ENCODE results near the gene PRSS3.
"Not testable (repeated sequence)": the region's sequence is repeated elsewhere in the genome, so short reads cannot be mapped to it uniquely, and the experiment has no call there.

GRCh38 chr9:33759648-33760047, 35.7 kb upstream of the PRSS3 start:
- TF ChIP-seq, protein P1, sequence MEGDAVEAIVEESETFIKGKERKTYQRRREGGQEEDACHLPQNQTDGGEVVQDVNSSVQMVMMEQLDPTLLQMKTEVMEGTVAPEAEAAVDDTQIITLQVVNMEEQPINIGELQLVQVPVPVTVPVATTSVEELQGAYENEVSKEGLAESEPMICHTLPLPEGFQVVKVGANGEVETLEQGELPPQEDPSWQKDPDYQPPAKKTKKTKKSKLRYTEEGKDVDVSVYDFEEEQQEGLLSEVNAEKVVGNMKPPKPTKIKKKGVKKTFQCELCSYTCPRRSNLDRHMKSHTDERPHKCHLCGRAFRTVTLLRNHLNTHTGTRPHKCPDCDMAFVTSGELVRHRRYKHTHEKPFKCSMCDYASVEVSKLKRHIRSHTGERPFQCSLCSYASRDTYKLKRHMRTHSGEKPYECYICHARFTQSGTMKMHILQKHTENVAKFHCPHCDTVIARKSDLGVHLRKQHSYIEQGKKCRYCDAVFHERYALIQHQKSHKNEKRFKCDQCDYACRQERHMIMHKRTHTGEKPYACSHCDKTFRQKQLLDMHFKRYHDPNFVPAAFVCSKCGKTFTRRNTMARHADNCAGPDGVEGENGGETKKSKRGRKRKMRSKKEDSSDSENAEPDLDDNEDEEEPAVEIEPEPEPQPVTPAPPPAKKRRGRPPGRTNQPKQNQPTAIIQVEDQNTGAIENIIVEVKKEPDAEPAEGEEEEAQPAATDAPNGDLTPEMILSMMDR (IDR thresholded peaks at IDR 0.05 in 2 of 3, conservative IDR thresholded peaks at IDR 0.05 in 1 of 3; ENCODE audit: borderline replicate concordance in 1 of 3, insufficient read depth in 1 of 3, low read depth in 2 of 3, low read length in 2 of 3): not testable (repeated sequence)
- not testable (repeated sequence) for TF ChIP-seq CEBPB (IDR thresholded peaks at IDR 0.05; ENCODE audit: low read depth); EZH2 (IDR thresholded peaks at IDR 0.05); RAD21 (IDR thresholded peaks at IDR 0.05; ENCODE audit: low read depth); POLR2AphosphoS5 (IDR thresholded peaks at IDR 0.05; ENCODE audit: low read depth, low read length); POLR2A (IDR thresholded peaks at IDR 0.05; ENCODE audit: borderline replicate concordance, extremely low read depth, insufficient read depth, insufficient read length); YY1 (IDR thresholded peaks at IDR 0.05; ENCODE audit: extremely low read depth, insufficient replicate concordance, low read depth, low read length); ZNF274 (IDR thresholded peaks at IDR 0.05; ENCODE audit: low read depth, low read length); ZFX (IDR thresholded peaks at IDR 0.05); SIN3A (IDR thresholded peaks at IDR 0.05; ENCODE audit: low read depth); ATF3 (IDR thresholded peaks at IDR 0.05)
- TF ChIP-seq, protein P2, sequence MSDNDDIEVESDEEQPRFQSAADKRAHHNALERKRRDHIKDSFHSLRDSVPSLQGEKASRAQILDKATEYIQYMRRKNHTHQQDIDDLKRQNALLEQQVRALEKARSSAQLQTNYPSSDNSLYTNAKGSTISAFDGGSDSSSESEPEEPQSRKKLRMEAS (IDR thresholded peaks at IDR 0.05): not testable (repeated sequence)
